OCI-LY7 (cell line): ENCODE measurements around the gene SYNPO2. TPM values are rescaled to one million over a fixed set of nuclear protein-coding genes. Genes with fewer than 3 reads are reported as not detected.

Experiments
- BruUV-seq: library from RNA; stranded (reverse); fragments of 400-500 nt; replicated peaks from 2 replicates; lab custom pipeline; 2021; lab: Mats Ljungman, UMichigan
- CTCF ChIA-PET: fragments of 300-600 bp; sonication (Branson Sonifier 250); formaldehyde crosslinking; loops from one replicate; lab custom pipeline; 2022; ENCODE audit warnings: antibody characterized with exemption; ENCODE audit not compliant: unreplicated experiment; lab: Charles Lee
- POLR2A ChIA-PET: fragments of 300-600 bp; sonication (Branson Sonifier 250); formaldehyde crosslinking; loops from one replicate; lab custom pipeline; 2022; ENCODE audit warnings: antibody characterized with exemption; lab: Charles Lee
- DNase-seq: peaks from one replicate; pipeline ENCODE4 v3.0.0-alpha.2; 2015; ENCODE audit warnings: low spot score
- H2AFZ ChIP-seq: fragments of 200-600 bp; sonication (generic), shearing (Covaris generic); 2 replicates; pipeline ENCODE4 v1.6.1; 2014; ENCODE audit warnings: mild to moderate bottlenecking, antibody characterized with exemption, low read length, moderate library complexity
- H3K27ac ChIP-seq: fragments of 200-600 bp; sonication (generic); 2 replicates; pipeline ENCODE4 v1.5.1; 2014; ENCODE audit warnings: mixed run types, low read depth, mild to moderate bottlenecking, moderate library complexity, low read length, inconsistent platforms; ENCODE audit not compliant: poor library complexity, severe bottlenecking
- H3K36me3 ChIP-seq: fragments of 200-600 bp; sonication (generic); 2 replicates; pipeline ENCODE4 v1.6.1; 2014; ENCODE audit warnings: mild to moderate bottlenecking, antibody characterized with exemption, low read length, moderate library complexity, mixed read lengths; ENCODE audit not compliant: insufficient read depth
- H3K4me1 ChIP-seq: fragments of 200-600 bp; sonication (generic); 2 replicates; pipeline ENCODE4 v1.5.1; 2014; ENCODE audit warnings: mild to moderate bottlenecking, low read length; ENCODE audit not compliant: insufficient read depth, poor library complexity, severe bottlenecking
- H3K4me2 ChIP-seq: fragments of 200-600 bp; sonication (generic); 2 replicates; pipeline ENCODE4 v1.6.1; 2014; ENCODE audit warnings: mild to moderate bottlenecking, low read length
- H3K4me3 ChIP-seq: fragments of 200-600 bp; sonication (generic); 2 replicates; pipeline ENCODE4 v1.5.1; 2014; ENCODE audit warnings: mild to moderate bottlenecking, low read depth, low read length; ENCODE audit not compliant: poor library complexity, severe bottlenecking
- H3K79me2 ChIP-seq: fragments of 200-600 bp; sonication (generic); 2 replicates; pipeline ENCODE4 v1.6.1; 2016; ENCODE audit warnings: low read depth, mild to moderate bottlenecking, low read length, moderate library complexity, mixed read lengths; ENCODE audit not compliant: insufficient read depth
- H3K9me2 ChIP-seq: fragments of 200-600 bp; sonication (generic); 2 replicates; pipeline ENCODE4 v1.6.1; 2016; ENCODE audit warnings: mild to moderate bottlenecking, low read length, mixed read lengths; ENCODE audit not compliant: insufficient read depth
- H3K9me3 ChIP-seq: fragments of 200-600 bp; sonication (generic); 2 replicates; pipeline ENCODE4 v1.6.1; 2014; ENCODE audit warnings: mild to moderate bottlenecking, mixed run types, low read length, mixed read lengths
- H4K20me1 ChIP-seq: fragments of 200-600 bp; sonication (generic); 2 replicates; pipeline ENCODE4 v1.6.1; 2014; ENCODE audit warnings: mild to moderate bottlenecking, antibody characterized with exemption, low read length, moderate library complexity, mixed read lengths; ENCODE audit not compliant: insufficient read depth
- EZH2phosphoT487 ChIP-seq: fragments of 200-600 bp; sonication (generic); IDR thresholded peaks from 2 replicates; pipeline ENCODE4 v1.6.1; 2018; ENCODE audit warnings: low read depth, borderline replicate concordance, mild to moderate bottlenecking, mixed run types, antibody characterized with exemption, low read length, moderate library complexity, mixed read lengths
- intact Hi-C: fragments of 100-400 bp; cut with micrococcal nuclease; formaldehyde crosslinking; loops from one replicate; pipeline ENCODE4 v1.10.0; 2022; ENCODE audit not compliant: unreplicated experiment
- total RNA-seq, 2 experiments: library from RNA; depleted of rRNA in 1 of 2; stranded (reverse); fragments of >200 nt in 1 of 2; shearing (Covaris generic) in 1 of 2; gene quantifications; 2 replicates each; pipeline ENCODE4 v1.2.3, GENCODE V29; 2014 to 2022
- TF ChIP-seq, protein P1 (sequence below): fragments of 200-600 bp; sonication (generic); conservative IDR thresholded peaks from 2 replicates; pipeline ENCODE4 v1.5.1; 2014; ENCODE audit warnings: mild to moderate bottlenecking, antibody characterized with exemption, low read length, moderate library complexity, mixed read lengths

SYNPO2 gene
- total RNA-seq, 2 experiments from 2014 or later, result 0.11 to 0.19 TPM

DNA sequence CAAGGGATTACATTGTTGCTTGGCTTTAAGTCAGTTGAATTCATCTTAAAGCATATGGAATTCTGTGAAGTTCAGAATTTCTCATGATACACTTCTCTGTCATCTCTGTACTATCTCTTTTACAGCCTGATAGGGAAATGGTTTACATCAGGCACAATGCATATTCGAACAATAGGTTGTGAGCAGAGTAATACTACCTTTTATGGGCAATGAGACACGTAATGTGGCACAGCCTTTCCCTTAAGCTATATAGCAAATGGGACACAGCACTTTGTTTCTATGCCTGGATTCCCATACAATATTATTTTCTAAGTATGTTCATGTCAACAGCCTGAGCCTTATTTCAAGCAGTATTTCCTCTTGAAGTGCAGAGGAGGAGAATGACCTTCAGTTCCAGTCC is 58.4 kb downstream of the SYNPO2 start:
- H3K4me1 ChIP-seq, result no peaks in the 10 kb centered on the region
- POLR2A ChIA-PET, result interaction anchor here (1.0 kb wide), 1 partner anchor 352 kb away, joined by 3 read pairs; no protein-coding TSS in a partner anchor
- no peaks in the 10 kb centered on the region for H3K9me2 ChIP-seq
- H3K9me3 ChIP-seq, result no peaks in the 10 kb centered on the region
- H3K27ac ChIP-seq, result no peak overlapping the region
- H2AFZ ChIP-seq, result no peak overlapping the region
- no peak overlapping the region for H3K4me2 ChIP-seq
- no peak for TF ChIP-seq EZH2phosphoT487
- TF ChIP-seq, protein P1, sequence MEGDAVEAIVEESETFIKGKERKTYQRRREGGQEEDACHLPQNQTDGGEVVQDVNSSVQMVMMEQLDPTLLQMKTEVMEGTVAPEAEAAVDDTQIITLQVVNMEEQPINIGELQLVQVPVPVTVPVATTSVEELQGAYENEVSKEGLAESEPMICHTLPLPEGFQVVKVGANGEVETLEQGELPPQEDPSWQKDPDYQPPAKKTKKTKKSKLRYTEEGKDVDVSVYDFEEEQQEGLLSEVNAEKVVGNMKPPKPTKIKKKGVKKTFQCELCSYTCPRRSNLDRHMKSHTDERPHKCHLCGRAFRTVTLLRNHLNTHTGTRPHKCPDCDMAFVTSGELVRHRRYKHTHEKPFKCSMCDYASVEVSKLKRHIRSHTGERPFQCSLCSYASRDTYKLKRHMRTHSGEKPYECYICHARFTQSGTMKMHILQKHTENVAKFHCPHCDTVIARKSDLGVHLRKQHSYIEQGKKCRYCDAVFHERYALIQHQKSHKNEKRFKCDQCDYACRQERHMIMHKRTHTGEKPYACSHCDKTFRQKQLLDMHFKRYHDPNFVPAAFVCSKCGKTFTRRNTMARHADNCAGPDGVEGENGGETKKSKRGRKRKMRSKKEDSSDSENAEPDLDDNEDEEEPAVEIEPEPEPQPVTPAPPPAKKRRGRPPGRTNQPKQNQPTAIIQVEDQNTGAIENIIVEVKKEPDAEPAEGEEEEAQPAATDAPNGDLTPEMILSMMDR, result no peak
- DNase-seq, result no peak
- CTCF ChIA-PET, result no interaction called here
- H4K20me1 ChIP-seq, result no peaks in the 10 kb centered on the region
- no TSS peak for BruUV-seq
- no peak overlapping the region for H3K4me3 ChIP-seq
- intact Hi-C loops, result no loop called here
- H3K36me3 ChIP-seq, result no peaks in the 10 kb centered on the region
- no peaks in the 10 kb centered on the region for H3K79me2 ChIP-seq

DNA sequence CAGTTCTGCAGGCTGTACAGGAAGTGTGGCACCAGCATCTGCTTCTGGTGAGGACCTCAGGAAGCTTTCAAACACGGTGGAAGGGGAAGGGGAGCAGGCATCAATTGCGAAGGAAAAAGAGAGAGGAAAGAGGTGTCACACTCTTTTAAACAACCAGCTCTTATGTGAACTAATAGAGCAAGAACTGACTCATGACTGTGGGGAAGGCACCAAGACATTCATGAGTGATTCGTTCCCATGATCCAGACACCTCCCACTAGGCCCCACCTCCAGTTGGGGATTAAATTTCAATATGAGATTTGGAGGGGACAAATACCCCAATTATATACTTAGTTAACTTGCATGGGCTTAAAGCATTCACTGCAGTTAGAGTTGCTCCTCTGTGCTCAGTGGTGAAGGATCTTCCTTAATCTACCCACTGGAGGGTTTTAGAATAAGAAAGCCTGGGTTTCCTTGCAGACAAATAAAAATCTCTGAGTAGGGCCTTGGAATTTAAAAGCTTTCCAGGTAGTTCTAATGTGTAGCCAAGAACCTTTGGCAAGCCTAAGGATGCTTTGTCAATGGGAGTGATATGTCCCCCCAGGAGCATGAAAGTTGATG is 60.0 kb downstream of the SYNPO2 start:
- H3K27ac ChIP-seq, result no peak overlapping the region
- no TSS peak for BruUV-seq

DNA sequence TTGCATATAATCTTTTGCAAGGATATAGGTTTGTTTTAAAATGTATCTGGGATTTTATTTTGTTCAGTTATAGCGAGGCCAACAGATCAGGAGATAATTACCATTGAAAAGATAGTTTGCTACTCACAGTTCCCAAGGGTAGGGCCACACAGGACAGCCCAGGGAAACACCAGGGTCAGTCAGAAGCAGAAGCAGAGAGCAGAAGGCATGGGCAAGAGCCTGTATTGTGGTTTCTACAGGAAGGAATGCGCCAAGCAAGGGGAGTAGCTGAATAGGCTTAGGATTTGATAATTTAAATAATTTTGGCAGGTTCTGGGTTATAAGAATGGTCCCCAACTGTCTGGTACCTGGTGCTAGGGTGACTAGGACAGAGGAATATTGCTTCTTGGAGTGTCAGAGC is 61.6 kb downstream of the SYNPO2 start:
- H3K79me2 ChIP-seq, result no peaks in the 10 kb centered on the region
- ChIA-PET POLR2A (interaction anchor here (0.6 kb wide), 2 partner anchors 122 to 417 kb away, joined by 3 read pairs; no protein-coding TSS in a partner anchor), CTCF (no interaction called here)
- H4K20me1 ChIP-seq, result no peaks in the 10 kb centered on the region
- no peaks in the 10 kb centered on the region for H3K36me3 ChIP-seq
- no peak for DNase-seq
- no peak overlapping the region for H3K4me3 ChIP-seq
- no peaks in the 10 kb centered on the region for H3K4me1 ChIP-seq
- H3K9me3 ChIP-seq, result no peaks in the 10 kb centered on the region; the same call in 1 of the 2 replicates
- H2AFZ ChIP-seq, result no peak overlapping the region
- no peak overlapping the region for H3K4me2 ChIP-seq
- no peak for TF ChIP-seq EZH2phosphoT487
- TF ChIP-seq, protein P1, result no peak
- no peaks in the 10 kb centered on the region for H3K9me2 ChIP-seq
- no peak overlapping the region for H3K27ac ChIP-seq
- intact Hi-C loops, result no loop called here
- no TSS peak for BruUV-seq

More for the DNA sequence above, 60.0 kb downstream of the SYNPO2 start:
- Histone ChIP-seq H3K79me2 (no peaks in the 10 kb centered on the region), H3K4me2 (no peak overlapping the region), H3K9me2 (no peaks in the 10 kb centered on the region), H3K4me1 (no peaks in the 10 kb centered on the region), H2AFZ (no peak overlapping the region), H3K9me3 (no peaks in the 10 kb centered on the region; the same call in 1 of the 2 replicates), H4K20me1 (no peaks in the 10 kb centered on the region), H3K4me3 (no peak overlapping the region), H3K36me3 (no peaks in the 10 kb centered on the region)
- intact Hi-C loops, result no loop called here
- no peak for DNase-seq
- CTCF ChIA-PET, result no interaction called here
- POLR2A ChIA-PET, result interaction anchor here (0.6 kb wide), 1 partner anchor 58 kb away, joined by 3 read pairs; no protein-coding TSS in a partner anchor
- TF ChIP-seq EZH2phosphoT487, result no peak
- TF ChIP-seq, protein P1, result no peak
